PC-3 (cell line): Measurements from ENCODE around the gene FAM171A1. TPM values are rescaled to one million over a fixed set of nuclear protein-coding genes. Genes with fewer than 3 reads are reported as not detected.

Experiments
- ATAC-seq: fragments of 200-7000 bp; cut with Tn5 transposase; 2 replicates; pipeline ENCODE4 v1.9.1; 2020; ENCODE audit warnings: mild to moderate bottlenecking, moderate library complexity
- BruUV-seq: library from RNA; stranded (reverse); fragments of 400-500 nt; replicated peaks from 2 replicates; lab custom pipeline; 2021; lab: Mats Ljungman, UMichigan
- CTCF ChIA-PET: fragments of 300-600 bp; sonication (Branson Sonifier 250); formaldehyde crosslinking; loops from one replicate; lab custom pipeline; 2022; ENCODE audit warnings: antibody characterized with exemption; lab: Charles Lee
- POLR2A ChIA-PET: fragments of 300-600 bp; sonication (Branson Sonifier 250); formaldehyde crosslinking; loops from one replicate; lab custom pipeline; 2022; ENCODE audit warnings: antibody characterized with exemption; ENCODE audit not compliant: unreplicated experiment; lab: Charles Lee
- DNase-seq: peaks from one replicate; pipeline ENCODE4 v3.0.0-alpha.2; 2015
- H2AFZ ChIP-seq: fragments of 300-600 bp; sonication (generic); 2 replicates; pipeline ENCODE4 v1.6.0; 2016; ENCODE audit warnings: antibody characterized with exemption, low read length
- H3F3A ChIP-seq: fragments of 300-600 bp; sonication (generic); one replicate; pipeline ENCODE4 v1.6.0; 2017; ENCODE audit warnings: antibody characterized with exemption, low read length, control low read depth, mild to moderate bottlenecking; ENCODE audit not compliant: unreplicated experiment
- H3K27ac ChIP-seq: fragments of 300-600 bp; sonication (generic); 2 replicates; pipeline ENCODE4 v1.5.1; 2016; ENCODE audit warnings: mild to moderate bottlenecking, low read length
- H3K27me3 ChIP-seq: fragments of 300-600 bp; sonication (generic); 2 replicates; pipeline ENCODE4 v1.6.1; 2016; ENCODE audit warnings: low read length, mixed read lengths
- H3K36me3 ChIP-seq: fragments of 300-600 bp; sonication (generic); 2 replicates; pipeline ENCODE4 v1.6.1; 2016; ENCODE audit warnings: low read depth, mixed run types, low read length, mixed read lengths
- H3K4me1 ChIP-seq: fragments of 300-600 bp; sonication (generic); 2 replicates; pipeline ENCODE4 v1.5.1; 2016; ENCODE audit warnings: low read length; ENCODE audit not compliant: insufficient read depth
- H3K4me2 ChIP-seq: fragments of 300-600 bp; sonication (generic); 2 replicates; pipeline ENCODE4 v1.6.0; 2016; ENCODE audit warnings: low read length
- H3K4me3 ChIP-seq: fragments of 300-600 bp; sonication (generic); 2 replicates; pipeline ENCODE4 v1.5.1; 2016; ENCODE audit warnings: mild to moderate bottlenecking, low read length, mixed read lengths
- H3K79me2 ChIP-seq: fragments of 300-600 bp; sonication (generic); 2 replicates; pipeline ENCODE4 v1.6.1; 2017; ENCODE audit warnings: low read length, mixed read lengths
- H3K9ac ChIP-seq: fragments of 300-600 bp; sonication (generic); 2 replicates; pipeline ENCODE4 v1.6.0; 2016; ENCODE audit warnings: mild to moderate bottlenecking, low read length
- H3K9me2 ChIP-seq: fragments of 300-600 bp; sonication (generic); replicated peaks from 2 replicates; pipeline ENCODE4 v1.6.1; 2016; ENCODE audit warnings: mixed run types, low read length, mixed read lengths
- H3K9me3 ChIP-seq: fragments of 300-600 bp; sonication (generic); 2 replicates; pipeline ENCODE4 v1.6.1; 2016; ENCODE audit warnings: low read length, mixed read lengths
- H4K20me1 ChIP-seq: fragments of 300-600 bp; sonication (generic); 2 replicates; pipeline ENCODE4 v1.6.1; 2016; ENCODE audit warnings: low read length, mixed read lengths
- CTCF ChIP-seq: fragments of 300-600 bp; sonication (generic); conservative IDR thresholded peaks from 2 replicates; pipeline ENCODE4 v1.5.1; 2017; ENCODE audit warnings: antibody characterized with exemption, low read depth, mild to moderate bottlenecking, low read length
- EZH2 ChIP-seq: fragments of 300-600 bp; sonication (generic); IDR thresholded peaks from one replicate; pipeline ENCODE4 v1.6.1; 2017; ENCODE audit warnings: antibody characterized with exemption, mild to moderate bottlenecking, low read length; ENCODE audit not compliant: unreplicated experiment
- EZH2phosphoT487 ChIP-seq: fragments of 300-600 bp; sonication (generic); IDR thresholded peaks from 2 replicates; pipeline ENCODE4 v1.6.1; 2018; ENCODE audit warnings: mild to moderate bottlenecking, antibody characterized with exemption, low read length, borderline replicate concordance
- intact Hi-C: fragments of 100-400 bp; cut with micrococcal nuclease; formaldehyde crosslinking; loops from 2 replicates; pipeline ENCODE4 v1.9.0; 2023
- total RNA-seq: library from RNA; depleted of rRNA; stranded (reverse); fragments of >200 nt; gene quantifications from 2 replicates; pipeline ENCODE4 v1.2.3, GENCODE V29; 2014

The FAM171A1 gene
- total RNA-seq, 1 experiment from 2014 or later: 10.4 TPM

DNA sequence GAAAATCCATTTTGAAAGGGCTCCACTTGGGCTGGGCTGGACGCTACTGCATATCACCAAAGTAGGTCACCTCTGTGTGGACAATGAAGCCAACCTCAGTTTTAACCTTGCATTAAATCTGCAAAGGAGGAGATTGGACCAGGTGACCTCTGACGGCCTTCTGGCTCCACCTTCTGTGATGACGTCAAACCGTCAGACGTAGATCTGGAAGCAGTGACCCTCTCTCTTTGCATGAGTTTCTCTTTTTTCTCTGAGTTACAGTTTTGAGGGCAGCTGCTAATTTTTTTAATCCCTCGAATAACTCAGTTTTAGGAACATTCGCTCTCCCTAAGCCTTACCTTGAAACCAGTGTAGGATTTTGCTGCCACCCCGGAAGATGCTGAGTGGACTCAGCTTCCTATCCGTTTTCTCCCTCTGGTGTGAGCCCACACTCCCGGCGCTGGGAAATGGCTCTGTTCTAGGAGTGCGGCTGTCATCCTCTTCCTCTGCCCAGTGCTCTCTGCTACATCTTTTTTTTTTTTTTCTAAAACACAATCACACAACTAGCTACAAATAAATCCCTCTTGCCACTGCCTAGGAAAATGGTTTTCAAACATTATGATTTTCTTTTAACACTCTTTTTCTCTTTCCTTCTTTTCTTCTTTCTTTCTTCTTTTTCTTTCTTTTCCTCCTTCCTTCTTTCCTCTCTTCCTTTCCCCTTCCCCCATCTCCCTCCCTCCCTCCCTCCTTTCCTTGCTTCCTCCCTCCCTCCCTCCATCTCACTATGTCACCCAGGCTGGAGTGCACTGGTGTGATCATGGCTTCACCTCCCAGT, 174.9 kb downstream of the FAM171A1 start:
- no peak overlapping the region for H3K4me3 ChIP-seq
- H3K27ac ChIP-seq: no peak overlapping the region
- no peaks in the 10 kb centered on the region for H3F3A ChIP-seq
- no peaks in the 10 kb centered on the region for H3K36me3 ChIP-seq
- no peaks in the 10 kb centered on the region for H3K27me3 ChIP-seq
- DNase-seq (no peak), ATAC-seq (no peak)
- no TSS peak for BruUV-seq
- POLR2A ChIA-PET: no interaction called here
- intact Hi-C loops: no loop called here
- no peak overlapping the region for H3K4me2 ChIP-seq
- H3K79me2 ChIP-seq: no peaks in the 10 kb centered on the region
- H3K9ac ChIP-seq: no peak overlapping the region
- no peaks in the 10 kb centered on the region for H4K20me1 ChIP-seq
- H3K9me3 ChIP-seq: no peaks in the 10 kb centered on the region
- no peak overlapping the region for H2AFZ ChIP-seq
- CTCF ChIA-PET: no interaction called here
- TF ChIP-seq CTCF (no peak), EZH2phosphoT487 (no peak), EZH2 (no peak)
- peaks cover 34% of the 10 kb centered on the region for H3K4me1 ChIP-seq
- no peaks in the 10 kb centered on the region for H3K9me2 ChIP-seq

- TF ChIP-seq EZH2 (no peak), EZH2phosphoT487 (no peak), CTCF (no peak)
- Histone ChIP-seq H3K4me1 (no peaks in the 10 kb centered on the region), H3K27me3 (no peaks in the 10 kb centered on the region), H3K9me3 (no peaks in the 10 kb centered on the region), H3K79me2 (no peaks in the 10 kb centered on the region), H4K20me1 (no peaks in the 10 kb centered on the region), H3K36me3 (no peaks in the 10 kb centered on the region), H3F3A (no peaks in the 10 kb centered on the region), H3K4me2 (no peak overlapping the region), H3K9ac (no peak overlapping the region), H2AFZ (no peak overlapping the region), H3K4me3 (no peak overlapping the region), H3K9me2 (no peaks in the 10 kb centered on the region), H3K27ac (no peak overlapping the region)
- intact Hi-C loops: no loop called here
- DNase-seq (no peak), ATAC-seq (no peak)
- ChIA-PET POLR2A (interaction anchor here (0.6 kb wide), 1 partner anchor 339 kb away, joined by 3 read pairs; no protein-coding TSS in a partner anchor), CTCF (no interaction called here)
- no TSS peak for BruUV-seq
Measured at GRCh38 chr10:15189133-15189885, 181.8 kb downstream of the FAM171A1 start.
